ENCODE measurements around the gene CD81. TPM values are rescaled to one million over a fixed set of nuclear protein-coding genes. Genes with fewer than 3 reads are reported as not detected.

Gene CD81
- total and polyA plus RNA-seq, 2 experiments from 2014 or later, result 88.6 to 290 TPM

- TF ChIP-seq ZNF114 (CRISPR knock-in tag; IDR thresholded peaks at IDR 0.05) (no peak), EZH2 (IDR thresholded peaks at IDR 0.05; ENCODE audit: low read depth, unreplicated experiment) (no peak), ZNF462 (CRISPR knock-in tag; IDR thresholded peaks at IDR 0.05) (no peak), CREB1 (CRISPR knock-in tag; IDR thresholded peaks at IDR 0.05; ENCODE audit: low read depth) (no peak), EZH2phosphoT487 (IDR thresholded peaks at IDR 0.05; ENCODE audit: unreplicated experiment) (no peak), ZNF331 (CRISPR knock-in tag; IDR thresholded peaks at IDR 0.05; ENCODE audit: low read depth) (no peak)
- Histone ChIP-seq H3K79me2 (replicated peaks; ENCODE audit: insufficient read depth) (no peaks in the 10 kb centered on the region), H3K9me2 (ENCODE audit: insufficient read depth) (no peaks in the 10 kb centered on the region), H3K4me2 (no peak overlapping the region), H3K4me3 (no peak overlapping the region), H3K4me1 (ENCODE audit: insufficient read depth) (no peaks in the 10 kb centered on the region), H3F3A (replicated peaks; ENCODE audit: low read depth) (no peaks in the 10 kb centered on the region), H3K27me3 (ENCODE audit: insufficient read depth) (no peaks in the 10 kb centered on the region), H3K27ac (ENCODE audit: low read depth) (no peak overlapping the region), H2AFZ (no peak overlapping the region), H3K36me3 (ENCODE audit: insufficient read depth) (no peaks in the 10 kb centered on the region), H4K20me1 (replicated peaks; ENCODE audit: insufficient read depth) (no peaks in the 10 kb centered on the region)
- DNase-seq (ENCODE audit: low spot score) (no peak), ATAC-seq (no peak)
- H3K27ac Mint-ChIP-seq, result no peak overlapping the region
- H3K9me3 Mint-ChIP-seq, result no peaks in the 10 kb centered on the region
- no peaks in the 10 kb centered on the region for H3K36me3 Mint-ChIP-seq (ENCODE audit: low read depth)
- H3K27me3 Mint-ChIP-seq (ENCODE audit: insufficient read depth, low read depth, poor library complexity), result peaks cover 10% of the 10 kb centered on the region
- no peaks in the 10 kb centered on the region for H3K4me1 Mint-ChIP-seq
- no peak overlapping the region for H3K4me3 Mint-ChIP-seq
These were observed 32.0 kb downstream of the CD81 start for GRCh38 chr11:2409126-2409525.
